T-helper 2 cell treated with Interferon-gamma antibody and Interleukin-4, amounts not matched to agents 5 μg/mL and 100 μg/mL, for 36 hours (primary cell): ENCODE results near the gene HRC.

Source experiments
- DNase-seq: peaks from one replicate; pipeline ENCODE4 v3.0.0; 2021; ENCODE audit warnings: low spot score
- H3K27ac Mint-ChIP-seq: one replicate; pipeline ENCODE4 v1.8.0; 2021; ENCODE audit warnings: mild to moderate bottlenecking, mixed read lengths
- H3K27me3 Mint-ChIP-seq: one replicate; pipeline ENCODE4 v1.8.0; 2021; ENCODE audit warnings: low read depth, mixed read lengths
- H3K36me3 Mint-ChIP-seq: one replicate; pipeline ENCODE4 v1.8.0; 2021; ENCODE audit warnings: low read depth, mixed read lengths
- H3K4me1 Mint-ChIP-seq: one replicate; pipeline ENCODE4 v1.8.0; 2021; ENCODE audit warnings: low read depth, mixed read lengths
- H3K4me3 Mint-ChIP-seq: one replicate; pipeline ENCODE4 v1.8.0; 2022; ENCODE audit warnings: mild to moderate bottlenecking, moderate library complexity, mixed read lengths
- H3K9me3 Mint-ChIP-seq: one replicate; pipeline ENCODE4 v1.8.0; 2021; ENCODE audit warnings: mixed read lengths

The HRC gene

DNA sequence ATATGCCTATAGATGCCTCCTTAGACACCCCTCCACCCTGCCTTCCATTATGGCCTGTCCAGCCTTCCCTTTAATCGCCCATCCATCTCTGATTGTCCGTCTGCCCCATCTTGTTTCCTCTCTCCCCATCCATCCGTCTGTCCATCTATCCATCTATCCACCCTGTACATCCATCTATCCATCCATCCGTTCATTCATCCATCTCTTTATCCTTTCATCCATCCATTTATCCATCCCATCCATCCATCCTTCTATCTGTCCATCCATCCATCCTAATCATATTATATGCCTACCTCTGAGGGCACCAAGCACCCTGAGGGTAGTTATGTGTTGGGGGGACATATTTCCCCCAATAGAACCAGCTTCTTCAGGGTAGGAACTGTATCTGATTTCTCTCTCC, 25.5 kb upstream of the HRC start:
- Mint-ChIP-seq H3K9me3 (peaks cover 6% of the 10 kb centered on the region), H3K27me3 (no peaks in the 10 kb centered on the region), H3K4me3 (no peak overlapping the region), H3K4me1 (peaks cover 4% of the 10 kb centered on the region), H3K27ac (no peak overlapping the region), H3K36me3 (no peaks in the 10 kb centered on the region)
- no peak for DNase-seq

- no peak for DNase-seq
- Mint-ChIP-seq H3K4me1 (peaks cover 4% of the 10 kb centered on the region), H3K36me3 (no peaks in the 10 kb centered on the region), H3K4me3 (no peak overlapping the region), H3K27ac (no peak overlapping the region), H3K9me3 (no peaks in the 10 kb centered on the region), H3K27me3 (no peaks in the 10 kb centered on the region)
These were observed 18.0 kb upstream of the HRC start for GRCh38 chr19:49173198-49173597.

DNA sequence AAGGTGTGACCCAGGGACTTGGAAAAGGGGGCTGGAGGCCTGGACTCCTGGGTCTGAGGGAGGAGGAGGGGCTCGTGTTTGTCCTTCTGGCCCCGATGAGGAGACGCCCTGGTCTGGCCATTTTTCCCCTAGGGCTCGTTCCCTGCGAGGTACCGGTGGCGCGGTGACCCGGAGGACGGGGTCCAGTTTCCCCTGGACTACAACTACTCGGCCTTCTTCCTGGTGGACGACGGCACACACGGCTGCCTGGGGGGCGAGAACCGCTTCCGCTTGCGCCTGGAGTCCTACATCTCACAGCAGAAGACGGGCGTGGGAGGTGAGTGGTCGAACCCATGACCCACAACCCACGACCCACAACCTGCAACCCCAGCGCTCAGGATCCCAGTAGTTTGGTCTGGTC, 13.2 kb upstream of the HRC start:
- H3K36me3 Mint-ChIP-seq = no peaks in the 10 kb centered on the region
- H3K27ac Mint-ChIP-seq = no peak overlapping the region
- H3K27me3 Mint-ChIP-seq = peaks cover 5% of the 10 kb centered on the region
- H3K9me3 Mint-ChIP-seq = no peaks in the 10 kb centered on the region
- no peaks in the 10 kb centered on the region for H3K4me1 Mint-ChIP-seq
- H3K4me3 Mint-ChIP-seq = no peak overlapping the region
- no peak for DNase-seq

- Mint-ChIP-seq H3K4me3 (no peak overlapping the region), H3K4me1 (no peaks in the 10 kb centered on the region), H3K27me3 (peaks cover 5% of the 10 kb centered on the region), H3K27ac (no peak overlapping the region), H3K9me3 (no peaks in the 10 kb centered on the region), H3K36me3 (no peaks in the 10 kb centered on the region)
- no peak for DNase-seq
These were observed 12.7 kb upstream of the HRC start for GRCh38 chr19:49167857-49168409.

- Mint-ChIP-seq H3K27ac (no peak overlapping the region), H3K27me3 (peaks cover 7% of the 10 kb centered on the region), H3K36me3 (no peaks in the 10 kb centered on the region), H3K4me1 (no peaks in the 10 kb centered on the region), H3K4me3 (no peak overlapping the region), H3K9me3 (no peaks in the 10 kb centered on the region)
- DNase-seq = no peak
These were observed 10.7 kb upstream of the HRC start for GRCh38 chr19:49165865-49166301.

DNA sequence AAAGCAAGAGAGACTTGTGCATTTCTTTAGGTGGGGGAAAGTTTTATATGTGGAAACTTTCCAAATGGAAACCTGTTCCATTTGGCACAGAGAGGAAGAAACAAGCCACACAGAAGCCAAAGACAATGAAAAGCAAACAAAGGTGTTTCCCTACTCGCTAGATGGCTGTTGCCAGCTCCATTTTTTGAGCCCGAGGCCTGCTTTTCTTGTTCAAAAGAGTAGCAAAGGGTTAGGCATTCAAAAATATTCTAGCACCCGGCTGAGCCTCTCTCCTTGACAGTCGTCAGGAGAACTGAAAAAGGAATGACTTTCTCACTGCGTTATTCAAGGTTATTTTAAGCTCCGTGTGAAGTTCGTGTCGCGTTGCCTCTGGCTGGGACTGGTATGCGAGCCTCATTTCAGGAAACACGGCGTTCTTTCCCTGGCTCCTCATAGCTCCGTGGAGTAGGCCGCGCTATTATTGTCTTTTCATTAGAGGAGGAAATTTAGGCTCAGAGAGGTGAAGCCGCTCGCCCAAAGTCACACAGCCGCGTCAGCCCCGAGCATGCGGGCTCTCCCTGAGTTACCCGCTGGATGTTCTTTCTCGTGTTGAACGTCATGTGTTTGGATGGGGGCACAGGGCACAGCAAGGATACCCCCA, 10.0 kb upstream of the HRC start:
- Mint-ChIP-seq H3K9me3 (no peaks in the 10 kb centered on the region), H3K27me3 (peaks cover 11% of the 10 kb centered on the region), H3K27ac (no peak overlapping the region), H3K36me3 (no peaks in the 10 kb centered on the region), H3K4me3 (no peak overlapping the region), H3K4me1 (no peaks in the 10 kb centered on the region)
- no peak for DNase-seq

- Mint-ChIP-seq H3K4me3 (no peak overlapping the region), H3K4me1 (peaks cover 5% of the 10 kb centered on the region), H3K27me3 (peaks cover 31% of the 10 kb centered on the region), H3K27ac (no peak overlapping the region), H3K9me3 (no peaks in the 10 kb centered on the region), H3K36me3 (no peaks in the 10 kb centered on the region)
- DNase-seq = no peak
These were observed 6.8 kb upstream of the HRC start for GRCh38 chr19:49161987-49162386.

DNA sequence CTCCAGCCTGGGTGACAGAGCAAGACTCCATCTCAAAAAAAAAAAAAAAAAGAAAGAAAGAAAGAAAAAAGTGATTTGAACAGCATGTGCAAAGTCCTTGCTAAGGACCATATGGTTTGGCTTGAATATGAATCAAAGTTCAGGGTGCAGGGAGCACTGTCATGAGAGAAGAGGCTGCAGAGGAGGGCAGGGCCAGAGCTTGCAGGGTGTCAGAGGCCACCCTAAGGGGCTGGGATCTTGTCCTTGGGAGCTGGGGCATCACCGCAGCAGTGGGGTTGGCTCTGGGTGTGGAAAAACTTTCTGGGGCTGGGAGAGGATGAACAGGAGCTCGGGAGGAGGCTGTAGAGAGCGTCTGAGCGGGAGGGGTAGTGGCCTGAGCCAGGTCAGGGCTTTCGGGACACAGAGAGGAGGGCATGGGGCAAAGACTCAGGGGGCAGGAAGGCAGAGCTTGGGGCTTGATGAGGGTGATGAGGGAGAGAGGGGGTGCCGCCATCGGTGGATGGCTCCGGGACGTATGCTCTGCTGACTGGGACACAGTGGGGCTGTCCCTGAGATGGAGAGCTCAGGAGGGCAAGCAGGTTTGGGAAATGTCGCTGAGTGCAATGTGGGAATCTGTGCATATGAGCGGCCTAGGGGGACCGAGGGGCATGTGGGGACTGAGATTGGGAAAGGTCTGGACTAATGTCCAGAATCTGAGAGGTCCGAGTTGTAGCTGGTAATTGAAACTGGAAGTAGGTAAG, 5.4 kb upstream of the HRC start:
- Mint-ChIP-seq H3K9me3 (no peaks in the 10 kb centered on the region), H3K27ac (no peak overlapping the region), H3K4me1 (peaks cover 5% of the 10 kb centered on the region), H3K36me3 (no peaks in the 10 kb centered on the region), H3K27me3 (peaks cover 30% of the 10 kb centered on the region), H3K4me3 (no peak overlapping the region)
- no peak for DNase-seq

DNA sequence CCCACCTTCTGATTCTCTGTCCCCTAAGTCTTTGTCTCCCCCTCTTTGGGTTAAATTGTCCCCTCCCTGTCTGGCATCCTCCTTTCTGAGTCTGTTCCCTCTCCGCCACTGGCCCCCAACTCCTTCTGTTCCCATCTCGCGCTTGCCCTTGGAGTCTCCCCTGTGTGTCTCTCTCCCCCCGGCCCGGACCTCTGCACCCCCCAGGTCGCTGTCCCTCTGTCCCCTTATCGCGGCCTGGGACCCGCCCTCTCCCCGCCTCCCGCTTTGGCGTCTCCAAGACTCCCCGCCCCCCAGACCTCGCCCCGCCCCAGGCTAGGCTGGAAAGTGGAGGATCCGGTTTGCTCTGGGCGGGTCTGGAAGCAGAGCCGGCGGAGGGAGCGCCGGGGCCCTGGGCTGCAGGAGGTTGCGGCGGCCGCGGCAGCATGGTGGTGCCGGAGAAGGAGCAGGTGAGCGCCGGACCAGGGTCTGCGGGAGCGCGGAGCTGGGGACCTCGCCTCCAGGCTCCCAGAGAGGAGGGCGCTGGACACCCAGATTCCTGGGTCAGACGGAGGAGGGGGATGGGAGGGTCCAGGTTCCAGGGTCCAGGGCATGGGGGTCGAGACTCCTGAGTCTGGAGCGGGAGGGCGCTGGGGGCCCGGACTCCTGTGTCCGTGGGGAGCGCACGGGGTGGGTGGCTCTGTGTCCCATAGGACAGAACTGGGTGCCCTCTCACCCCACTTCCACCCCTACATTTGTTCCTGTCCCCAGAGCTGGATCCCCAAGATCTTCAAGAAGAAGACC, 2.4 kb upstream of the HRC start, which contains the start of gene TRPM4:
Gene TRPM4 (plus strand): TSS at position 348 of the 780 bp plus-strand sequence. CDS start 75 bp downstream, at position 423.
- Mint-ChIP-seq H3K27ac (no peak within 1 kb of the TSS), H3K9me3 (no peaks in the 10 kb centered on the region), H3K4me1 (peaks cover 5% of the 10 kb centered on the region), H3K36me3 (no peaks in the 10 kb centered on the region), H3K27me3 (peaks cover 52% of the 10 kb centered on the region), H3K4me3 (peak within 1 kb of the TSS; percentile 54)
- peak; percentile 53 for DNase-seq

DNA sequence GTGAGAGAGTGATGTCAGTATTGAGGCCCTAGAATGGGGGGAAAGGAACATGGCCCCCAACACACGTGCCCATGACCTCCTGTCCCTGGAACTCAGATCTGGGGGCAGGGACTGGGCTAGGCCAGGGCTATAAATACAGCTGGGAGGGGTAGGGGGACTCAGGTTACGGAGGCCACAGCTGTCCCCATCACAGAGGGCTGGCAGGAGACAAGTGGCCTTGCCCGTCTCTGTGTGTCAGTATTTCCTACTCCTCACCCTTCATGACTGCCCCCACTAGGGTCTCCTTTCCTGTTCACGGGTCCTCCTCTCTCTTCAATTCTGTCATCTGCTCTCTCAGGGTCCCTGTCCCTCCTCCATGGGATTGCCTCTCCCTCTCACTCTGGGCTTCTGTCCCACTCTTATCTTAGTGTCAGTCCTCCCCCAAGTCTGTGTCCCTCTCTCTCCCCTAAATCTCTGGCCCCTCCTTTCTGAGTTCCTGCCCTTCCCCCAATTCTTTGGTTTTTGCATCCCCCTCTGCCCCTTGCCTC, 687 bp upstream of the HRC start:
- Mint-ChIP-seq H3K36me3 (no peaks in the 10 kb centered on the region), H3K27me3 (peaks cover 61% of the 10 kb centered on the region), H3K4me3 (no peak overlapping the region), H3K27ac (no peak overlapping the region), H3K4me1 (peaks cover 11% of the 10 kb centered on the region), H3K9me3 (no peaks in the 10 kb centered on the region)
- no peak for DNase-seq

GRCh38 chr19:49154279-49154678, 917 bp downstream of the HRC start:
- Mint-ChIP-seq H3K4me1 (peaks cover 15% of the 10 kb centered on the region), H3K27ac (no peak overlapping the region), H3K9me3 (no peaks in the 10 kb centered on the region), H3K36me3 (no peaks in the 10 kb centered on the region), H3K4me3 (no peak overlapping the region), H3K27me3 (peaks cover 61% of the 10 kb centered on the region)
- no peak for DNase-seq

DNA sequence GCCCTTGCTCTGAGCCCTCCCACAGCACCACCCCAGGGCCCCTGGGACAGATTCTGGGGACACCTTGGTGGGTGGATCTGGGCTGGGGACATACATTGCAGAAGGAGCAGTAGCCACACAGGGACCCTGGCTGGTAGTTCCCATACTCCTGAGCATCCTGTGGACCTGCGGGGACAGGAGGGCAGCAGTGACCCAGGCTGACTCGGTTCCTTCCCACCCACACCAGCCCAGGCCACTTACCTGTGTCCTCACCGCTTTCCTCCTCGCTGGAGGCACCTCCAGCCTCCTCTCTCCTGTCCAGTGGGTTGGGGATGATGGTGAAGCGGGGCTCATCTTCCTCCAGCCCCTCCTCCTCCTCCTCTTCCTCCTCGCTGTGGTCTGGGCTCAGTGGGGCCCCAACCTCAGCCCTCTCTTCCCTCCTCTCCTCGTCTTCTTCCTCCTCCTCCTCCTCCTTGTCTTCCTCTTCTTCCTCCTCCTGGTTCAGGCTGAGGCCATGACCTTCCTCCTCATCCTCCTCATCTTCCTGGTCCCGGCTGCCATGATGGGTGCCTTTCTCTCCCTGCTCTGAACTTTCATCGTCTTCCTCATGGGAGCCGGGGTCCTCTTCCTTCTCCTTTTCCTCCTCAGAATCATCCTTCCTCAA, 1.9 kb downstream of the HRC start:
- no peak for DNase-seq
- Mint-ChIP-seq H3K27me3 (peaks cover 64% of the 10 kb centered on the region), H3K27ac (no peak overlapping the region), H3K36me3 (no peaks in the 10 kb centered on the region), H3K4me3 (no peak overlapping the region), H3K4me1 (peaks cover 17% of the 10 kb centered on the region), H3K9me3 (no peaks in the 10 kb centered on the region)

DNA sequence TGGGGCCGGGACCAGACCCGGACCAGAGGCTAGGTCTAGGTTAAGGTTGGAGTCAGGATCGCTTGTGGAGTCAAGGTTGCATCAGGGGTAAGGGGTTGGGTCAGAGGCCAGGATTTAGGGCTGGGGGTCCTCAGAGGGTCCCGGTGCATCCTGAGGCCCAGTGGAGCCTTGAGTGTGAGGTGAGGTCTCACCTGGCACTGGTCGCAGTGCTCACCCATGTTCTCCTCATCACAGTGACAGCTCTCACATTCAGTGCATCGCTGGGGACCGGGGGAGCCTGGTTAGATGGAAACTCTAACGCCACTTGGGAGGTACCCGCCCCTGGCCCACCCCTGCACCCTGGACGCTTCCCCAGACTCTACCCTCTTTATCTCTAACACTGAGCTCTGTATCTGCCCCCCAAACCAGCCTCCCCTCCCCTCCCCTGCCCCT, 3.1 kb downstream of the HRC start:
- Mint-ChIP-seq H3K4me1 (peaks cover 16% of the 10 kb centered on the region), H3K27ac (no peak overlapping the region), H3K4me3 (peak overlapping the region; percentile 26), H3K27me3 (peaks cover 65% of the 10 kb centered on the region), H3K36me3 (no peaks in the 10 kb centered on the region), H3K9me3 (no peaks in the 10 kb centered on the region)
- DNase-seq = no peak
